ENCODE results near the gene RTRAF.

Gene RTRAF

DNA sequence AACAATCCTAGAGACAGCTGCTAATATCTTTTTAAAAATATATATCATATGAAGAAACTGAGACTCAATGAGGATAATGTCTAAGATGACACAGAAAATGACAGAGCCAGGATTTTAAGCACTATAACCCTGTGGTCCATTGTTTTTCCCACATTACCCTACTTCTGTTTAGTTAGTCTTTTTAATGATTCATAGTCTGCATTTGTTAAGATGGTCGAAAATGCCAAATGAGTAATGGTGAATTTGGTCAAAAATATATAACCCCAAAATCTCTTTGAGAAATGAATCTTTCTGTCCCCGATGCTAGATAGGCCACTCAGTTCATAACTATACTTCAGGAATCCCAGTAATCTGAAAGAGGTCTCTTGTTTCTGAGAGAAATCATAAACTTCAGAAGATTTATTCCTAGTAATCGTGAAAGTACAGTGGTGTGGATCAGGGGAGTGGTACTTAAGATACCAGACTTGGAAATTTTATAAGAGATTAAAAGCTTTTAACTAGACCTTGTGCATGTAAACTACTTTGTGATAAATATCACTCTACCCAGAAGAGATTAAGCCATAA is 10.8 kb downstream of the RTRAF start:
- TF ChIP-seq TCF12 (IDR thresholded peaks at IDR 0.05; ENCODE audit: low read depth) (no peak), NFIC (IDR thresholded peaks at IDR 0.05) (no peak), USF1 (IDR thresholded peaks at IDR 0.05) (no peak), TEAD4 (IDR thresholded peaks at IDR 0.05) (no peak), FOXM1 (IDR thresholded peaks at IDR 0.05; ENCODE audit: borderline replicate concordance, low read depth) (no peak), EGR1 (IDR thresholded peaks at IDR 0.05) (no peak), CREB1 (IDR thresholded peaks at IDR 0.05; ENCODE audit: low read depth) (no peak), YY1 (IDR thresholded peaks at IDR 0.05; ENCODE audit: low read depth) (no peak), TAF1 (IDR thresholded peaks at IDR 0.05; ENCODE audit: low read depth) (no peak), RAD21 (IDR thresholded peaks at IDR 0.05; ENCODE audit: low read depth) (no peak), CEBPB (IDR thresholded peaks at IDR 0.05) (no peak), ZBTB7A (IDR thresholded peaks at IDR 0.05; ENCODE audit: low read depth) (no peak)

GRCh38 chr14:52000696-52001095 is 11.3 kb downstream of the RTRAF start:
- TF ChIP-seq ZBTB7A (IDR thresholded peaks at IDR 0.05; ENCODE audit: low read depth) (no peak), NFIC (IDR thresholded peaks at IDR 0.05) (no peak), TEAD4 (IDR thresholded peaks at IDR 0.05) (no peak), FOXM1 (IDR thresholded peaks at IDR 0.05; ENCODE audit: borderline replicate concordance, low read depth) (no peak)
- TF ChIP-seq, protein P1, sequence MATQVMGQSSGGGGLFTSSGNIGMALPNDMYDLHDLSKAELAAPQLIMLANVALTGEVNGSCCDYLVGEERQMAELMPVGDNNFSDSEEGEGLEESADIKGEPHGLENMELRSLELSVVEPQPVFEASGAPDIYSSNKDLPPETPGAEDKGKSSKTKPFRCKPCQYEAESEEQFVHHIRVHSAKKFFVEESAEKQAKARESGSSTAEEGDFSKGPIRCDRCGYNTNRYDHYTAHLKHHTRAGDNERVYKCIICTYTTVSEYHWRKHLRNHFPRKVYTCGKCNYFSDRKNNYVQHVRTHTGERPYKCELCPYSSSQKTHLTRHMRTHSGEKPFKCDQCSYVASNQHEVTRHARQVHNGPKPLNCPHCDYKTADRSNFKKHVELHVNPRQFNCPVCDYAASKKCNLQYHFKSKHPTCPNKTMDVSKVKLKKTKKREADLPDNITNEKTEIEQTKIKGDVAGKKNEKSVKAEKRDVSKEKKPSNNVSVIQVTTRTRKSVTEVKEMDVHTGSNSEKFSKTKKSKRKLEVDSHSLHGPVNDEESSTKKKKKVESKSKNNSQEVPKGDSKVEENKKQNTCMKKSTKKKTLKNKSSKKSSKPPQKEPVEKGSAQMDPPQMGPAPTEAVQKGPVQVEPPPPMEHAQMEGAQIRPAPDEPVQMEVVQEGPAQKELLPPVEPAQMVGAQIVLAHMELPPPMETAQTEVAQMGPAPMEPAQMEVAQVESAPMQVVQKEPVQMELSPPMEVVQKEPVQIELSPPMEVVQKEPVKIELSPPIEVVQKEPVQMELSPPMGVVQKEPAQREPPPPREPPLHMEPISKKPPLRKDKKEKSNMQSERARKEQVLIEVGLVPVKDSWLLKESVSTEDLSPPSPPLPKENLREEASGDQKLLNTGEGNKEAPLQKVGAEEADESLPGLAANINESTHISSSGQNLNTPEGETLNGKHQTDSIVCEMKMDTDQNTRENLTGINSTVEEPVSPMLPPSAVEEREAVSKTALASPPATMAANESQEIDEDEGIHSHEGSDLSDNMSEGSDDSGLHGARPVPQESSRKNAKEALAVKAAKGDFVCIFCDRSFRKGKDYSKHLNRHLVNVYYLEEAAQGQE (IDR thresholded peaks at IDR 0.05; ENCODE audit: low read depth): no peak

GRCh38 chr14:52002542-52002941 is 13.2 kb downstream of the RTRAF start:
- no peak for TF ChIP-seq TCF12 (IDR thresholded peaks at IDR 0.05; ENCODE audit: low read depth)
- no peak for TF ChIP-seq YY1 (IDR thresholded peaks at IDR 0.05; ENCODE audit: low read depth)
- no peak for TF ChIP-seq NFIC (IDR thresholded peaks at IDR 0.05)
- TF ChIP-seq CREB1 (IDR thresholded peaks at IDR 0.05; ENCODE audit: low read depth): no peak

GRCh38 chr14:52003324-52003723 is 14.0 kb downstream of the RTRAF start:
- TF ChIP-seq USF1 (IDR thresholded peaks at IDR 0.05): no peak
- TF ChIP-seq FOXM1 (IDR thresholded peaks at IDR 0.05; ENCODE audit: borderline replicate concordance, low read depth): no peak
- TF ChIP-seq, protein P1 (IDR thresholded peaks at IDR 0.05; ENCODE audit: low read depth): no peak
- no peak for TF ChIP-seq EP300 (IDR thresholded peaks at IDR 0.05; ENCODE audit: borderline replicate concordance)
- TF ChIP-seq YY1 (IDR thresholded peaks at IDR 0.05; ENCODE audit: low read depth): no peak
- TF ChIP-seq ZBTB7A (IDR thresholded peaks at IDR 0.05; ENCODE audit: low read depth): no peak
- TF ChIP-seq TEAD4 (IDR thresholded peaks at IDR 0.05): no peak
- TF ChIP-seq CREB1 (IDR thresholded peaks at IDR 0.05; ENCODE audit: low read depth): no peak
- TF ChIP-seq TAF1 (IDR thresholded peaks at IDR 0.05; ENCODE audit: low read depth): no peak

- TF ChIP-seq CEBPB (IDR thresholded peaks at IDR 0.05): no peak
- TF ChIP-seq EGR1 (IDR thresholded peaks at IDR 0.05): no peak
- TF ChIP-seq TCF12 (IDR thresholded peaks at IDR 0.05; ENCODE audit: low read depth): no peak
- TF ChIP-seq RAD21 (IDR thresholded peaks at IDR 0.05; ENCODE audit: low read depth): no peak
- TF ChIP-seq, protein P1 (IDR thresholded peaks at IDR 0.05; ENCODE audit: low read depth): no peak
- TF ChIP-seq, protein P2, sequence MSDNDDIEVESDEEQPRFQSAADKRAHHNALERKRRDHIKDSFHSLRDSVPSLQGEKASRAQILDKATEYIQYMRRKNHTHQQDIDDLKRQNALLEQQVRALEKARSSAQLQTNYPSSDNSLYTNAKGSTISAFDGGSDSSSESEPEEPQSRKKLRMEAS (IDR thresholded peaks at IDR 0.05): no peak
- TF ChIP-seq TEAD4 (IDR thresholded peaks at IDR 0.05): no peak
- no peak for TF ChIP-seq USF1 (IDR thresholded peaks at IDR 0.05)
- no peak for TF ChIP-seq ZBTB7A (IDR thresholded peaks at IDR 0.05; ENCODE audit: low read depth)
- TF ChIP-seq NFIC (IDR thresholded peaks at IDR 0.05): no peak
- no peak for TF ChIP-seq FOXM1 (IDR thresholded peaks at IDR 0.05; ENCODE audit: borderline replicate concordance, low read depth)
- TF ChIP-seq EP300 (IDR thresholded peaks at IDR 0.05; ENCODE audit: borderline replicate concordance): no peak
- no peak for TF ChIP-seq YY1 (IDR thresholded peaks at IDR 0.05; ENCODE audit: low read depth)
- no peak for TF ChIP-seq CREB1 (IDR thresholded peaks at IDR 0.05; ENCODE audit: low read depth)
- TF ChIP-seq TAF1 (IDR thresholded peaks at IDR 0.05; ENCODE audit: low read depth): no peak
These were observed 16.3 kb downstream of the RTRAF start for GRCh38 chr14:52005625-52006024.
